Hematopoietic multipotent progenitor cell treated with erythropoietin and hydrocortisone succinate and interleukin-3 and kit ligand, for 17 days (in vitro differentiated cells): ENCODE results near the gene HOXB5.

Source experiments
- DNase-seq: peaks from one replicate; pipeline ENCODE4 v3.0.0-alpha.2; 2015; ENCODE audit warnings: low spot score

Gene HOXB5

GRCh38 chr17:48601539-48602425 lies 8.2 kb upstream of the HOXB5 start:
- DNase-seq, result no peak

GRCh38 chr17:48601207-48601538 lies 7.6 kb upstream of the HOXB5 start:
- DNase-seq, result no peak

- DNase-seq, result no peak
Measured at GRCh38 chr17:48600244-48601098, 6.9 kb upstream of the HOXB5 start.

- DNase-seq, result no peak
Measured at GRCh38 chr17:48599354-48599753, 5.8 kb upstream of the HOXB5 start.

GRCh38 chr17:48598736-48599135 lies 5.2 kb upstream of the HOXB5 start:
- no peak for DNase-seq

- no peak for DNase-seq
Measured at GRCh38 chr17:48597778-48598631, 4.4 kb upstream of the HOXB5 start.

- no peak for DNase-seq
Measured at GRCh38 chr17:48597528-48597777, 3.9 kb upstream of the HOXB5 start.

- no peak for DNase-seq
Measured at GRCh38 chr17:48596735-48597527, 3.4 kb upstream of the HOXB5 start.

- DNase-seq, result no peak
Measured at GRCh38 chr17:48596000-48596734, 2.6 kb upstream of the HOXB5 start.

GRCh38 chr17:48595278-48595999 lies 1.9 kb upstream of the HOXB5 start:
- DNase-seq, result no peak

- no peak for DNase-seq
Measured at GRCh38 chr17:48594538-48595277, 1.1 kb upstream of the HOXB5 start.

GRCh38 chr17:48593840-48594537 lies 410 bp upstream of the HOXB5 start:
- DNase-seq, result peak; percentile 71

- no peak for DNase-seq
Measured at GRCh38 chr17:48592577-48592976, 1.0 kb downstream of the HOXB5 start.

GRCh38 chr17:48592057-48592514 lies 1.5 kb downstream of the HOXB5 start:
- DNase-seq, result no peak

GRCh38 chr17:48591255-48592056 lies 2.1 kb downstream of the HOXB5 start:
- no peak for DNase-seq

GRCh38 chr17:48590607-48591161 lies 2.9 kb downstream of the HOXB5 start:
- no peak for DNase-seq

GRCh38 chr17:48589831-48590606 lies 3.6 kb downstream of the HOXB5 start, which contains the start of gene HOXB3:
Gene HOXB3, minus strand, starts transcription at chr17:48590241. Its CDS starts 37,767 bp downstream, at chr17:48552474.
- DNase-seq, result no peak
